Neural progenitor cell (in vitro differentiated cells): ENCODE measurements around the gene PPIL1. TPM values are rescaled to one million over a fixed set of nuclear protein-coding genes. Genes with fewer than 3 reads are reported as not detected.

Experiments used
- DNase-seq: peaks from one replicate; pipeline ENCODE4 v3.0.0-alpha.2; 2016; ENCODE audit warnings: low spot score
- H2AFZ ChIP-seq: fragments of 200-600 bp; sonication (generic); replicated peaks from 2 replicates; pipeline ENCODE4 v1.6.1; 2016; ENCODE audit warnings: antibody characterized with exemption
- H3F3A ChIP-seq: fragments of 200-600 bp; sonication (generic); 2 replicates; pipeline ENCODE4 v1.6.1; 2016; ENCODE audit warnings: antibody characterized with exemption, low read depth
- H3K27ac ChIP-seq: fragments of 200-600 bp; sonication (generic); 2 replicates; pipeline ENCODE4 v1.5.1; 2016; ENCODE audit warnings: mild to moderate bottlenecking
- H3K27me3 ChIP-seq: fragments of 200-600 bp; sonication (generic); 2 replicates; pipeline ENCODE4 v1.6.1; 2016; ENCODE audit warnings: mild to moderate bottlenecking, moderate library complexity
- H3K36me3 ChIP-seq: fragments of 200-600 bp; sonication (generic); 2 replicates; pipeline ENCODE4 v1.5.1; 2016
- H3K4me1 ChIP-seq: fragments of 200-600 bp; sonication (generic); 2 replicates; pipeline ENCODE4 v1.6.1; 2016; ENCODE audit warnings: mixed run types
- H3K4me2 ChIP-seq: fragments of 200-600 bp; sonication (generic); 2 replicates; pipeline ENCODE4 v1.6.1; 2016
- H3K4me3 ChIP-seq: fragments of 200-600 bp; sonication (generic); 2 replicates; pipeline ENCODE4 v1.5.1; 2016
- H3K79me2 ChIP-seq: fragments of 200-600 bp; sonication (generic); 2 replicates; pipeline ENCODE4 v1.6.1; 2016; ENCODE audit warnings: low read depth
- H3K9ac ChIP-seq: fragments of 200-600 bp; sonication (generic); 2 replicates; pipeline ENCODE4 v1.6.1; 2016
- H3K9me3 ChIP-seq: fragments of 200-600 bp; sonication (generic); 2 replicates; pipeline ENCODE4 v1.5.1; 2016; ENCODE audit warnings: low read depth
- H4K20me1 ChIP-seq: fragments of 200-600 bp; sonication (generic); 2 replicates; pipeline ENCODE4 v1.6.1; 2016; ENCODE audit warnings: low read depth
- H3K27ac Mint-ChIP-seq: 3 replicates; pipeline ENCODE4 v1.8.0; 2021; ENCODE audit warnings: mixed read lengths
- H3K27me3 Mint-ChIP-seq: 2 replicates; pipeline ENCODE4 v1.8.0; 2022; ENCODE audit warnings: low read depth, mild to moderate bottlenecking, inconsistent platforms, moderate library complexity, mixed read lengths; ENCODE audit not compliant: insufficient read depth
- H3K36me3 Mint-ChIP-seq: 3 replicates; pipeline ENCODE4 v1.8.0; 2021; ENCODE audit warnings: mixed read lengths
- H3K4me1 Mint-ChIP-seq: 3 replicates; pipeline ENCODE4 v1.8.0; 2021; ENCODE audit warnings: mixed read lengths
- H3K4me3 Mint-ChIP-seq: 3 replicates; pipeline ENCODE4 v1.8.0; 2021; ENCODE audit warnings: mild to moderate bottlenecking, moderate library complexity, mixed read lengths
- H3K9me3 Mint-ChIP-seq: 3 replicates; pipeline ENCODE4 v1.8.0; 2020; ENCODE audit warnings: mixed read lengths
- CTCF ChIP-seq: fragments of 200-600 bp; sonication (generic); IDR thresholded peaks from 2 replicates; pipeline ENCODE4 v1.5.1; 2017; ENCODE audit warnings: antibody characterized with exemption, mild to moderate bottlenecking
- EZH2 ChIP-seq: fragments of 200-600 bp; sonication (generic); IDR thresholded peaks from 2 replicates; pipeline ENCODE4 v1.6.1; 2017; ENCODE audit warnings: antibody characterized with exemption, mild to moderate bottlenecking, moderate library complexity
- EZH2phosphoT487 ChIP-seq: fragments of 200-600 bp; sonication (generic); IDR thresholded peaks from 2 replicates; pipeline ENCODE4 v1.6.1; 2017; ENCODE audit warnings: antibody characterized with exemption
- total RNA-seq: library from RNA; depleted of rRNA; stranded (reverse); fragments of >200 nt; gene quantifications from 2 replicates; pipeline ENCODE4 v1.2.3, GENCODE V29; 2015; ENCODE audit warnings: low replicate concordance

Gene PPIL1
- total RNA-seq, 1 donor from 2014 or later, result 93.1 TPM

GRCh38 chr6:36841756-36842155 is 32.8 kb downstream of the PPIL1 start:
- Mint-ChIP-seq H3K4me3 (no peak overlapping the region), H3K27me3 (peaks cover 50% of the 10 kb centered on the region), H3K9me3 (peaks cover 4% of the 10 kb centered on the region), H3K27ac (no peak overlapping the region), H3K36me3 (no peaks in the 10 kb centered on the region), H3K4me1 (peaks cover 17% of the 10 kb centered on the region)
- Histone ChIP-seq H3K27me3 (peaks cover 70% of the 10 kb centered on the region), H3K4me1 (peaks cover 16% of the 10 kb centered on the region), H3F3A (peaks cover 9% of the 10 kb centered on the region), H3K4me2 (no peak overlapping the region), H3K36me3 (no peaks in the 10 kb centered on the region), H4K20me1 (peaks cover 12% of the 10 kb centered on the region), H3K9ac (no peak overlapping the region), H2AFZ (no peak overlapping the region), H3K9me3 (no peaks in the 10 kb centered on the region), H3K4me3 (no peak overlapping the region), H3K79me2 (no peaks in the 10 kb centered on the region), H3K27ac (no peak overlapping the region)
- TF ChIP-seq EZH2phosphoT487, result no peak
- no peak for TF ChIP-seq EZH2
- no peak for TF ChIP-seq CTCF
- DNase-seq, result no peak

DNA sequence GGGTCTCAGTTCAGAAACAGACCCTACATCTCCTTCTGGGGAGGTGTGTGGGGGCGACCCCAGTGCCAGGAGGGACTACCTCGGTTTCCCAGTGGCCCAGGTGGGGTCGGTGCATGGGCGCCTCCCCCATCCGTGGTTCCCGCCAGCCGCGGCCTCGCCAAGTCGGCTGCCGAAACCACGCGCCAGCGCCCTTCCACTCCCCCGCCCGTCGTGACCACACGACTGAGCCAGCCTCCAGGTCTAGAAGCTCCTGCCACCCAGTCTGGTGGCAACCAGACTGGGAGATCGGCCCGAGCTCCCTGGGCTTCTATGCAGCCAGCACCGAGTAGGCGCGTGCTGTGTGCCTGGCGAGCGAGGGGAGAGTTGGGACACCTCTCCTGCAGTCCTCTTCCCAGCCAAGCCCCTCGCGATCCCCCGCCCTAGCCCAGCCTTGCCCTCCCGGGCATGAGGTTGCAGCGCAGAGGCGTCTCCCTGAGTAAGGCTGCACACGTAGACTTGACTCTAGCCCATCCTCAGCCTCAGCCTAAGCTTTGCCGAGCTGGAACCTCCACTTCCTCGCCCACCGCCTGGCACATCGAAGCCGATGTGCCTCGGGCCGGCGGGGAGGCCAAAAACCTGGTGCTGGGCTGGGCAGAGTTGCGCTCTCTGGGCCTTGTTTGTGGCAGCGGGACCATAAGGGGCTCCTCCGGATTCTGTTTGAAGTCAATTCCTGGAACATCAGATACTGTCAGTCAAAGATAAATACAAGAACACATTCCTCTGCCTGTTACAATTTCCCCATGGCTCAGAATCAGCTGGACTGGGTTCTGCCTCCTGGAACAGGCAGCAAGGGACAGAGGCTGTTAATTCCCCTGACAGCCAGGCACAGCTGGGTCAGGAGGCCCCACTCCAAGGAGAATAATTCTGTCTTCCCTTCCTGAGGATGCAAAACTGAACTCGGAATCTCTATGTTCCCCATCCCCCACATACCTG is 33.9 kb downstream of the PPIL1 start:
- no peaks in the 10 kb centered on the region for H3K36me3 Mint-ChIP-seq
- Histone ChIP-seq H3K4me3 (peak overlapping the region; percentile 64), H2AFZ (peak overlapping the region; percentile 59), H3K9me3 (no peaks in the 10 kb centered on the region), H3F3A (peaks cover 9% of the 10 kb centered on the region), H3K27ac (no peak overlapping the region), H3K4me2 (peak overlapping the region; percentile 95), H3K9ac (no peak overlapping the region), H3K4me1 (peaks cover 16% of the 10 kb centered on the region), H3K27me3 (peaks cover 81% of the 10 kb centered on the region), H3K36me3 (no peaks in the 10 kb centered on the region), H3K79me2 (no peaks in the 10 kb centered on the region), H4K20me1 (peaks cover 12% of the 10 kb centered on the region)
- H3K4me1 Mint-ChIP-seq, result peaks cover 14% of the 10 kb centered on the region
- TF ChIP-seq EZH2 (peak; percentile 82), CTCF (no peak), EZH2phosphoT487 (peak; percentile 58)
- H3K27me3 Mint-ChIP-seq, result peaks cover 54% of the 10 kb centered on the region
- DNase-seq, result peak; percentile 55
- H3K9me3 Mint-ChIP-seq, result peaks cover 4% of the 10 kb centered on the region
- H3K27ac Mint-ChIP-seq, result no peak overlapping the region
- H3K4me3 Mint-ChIP-seq, result peak overlapping the region; percentile 85

DNA sequence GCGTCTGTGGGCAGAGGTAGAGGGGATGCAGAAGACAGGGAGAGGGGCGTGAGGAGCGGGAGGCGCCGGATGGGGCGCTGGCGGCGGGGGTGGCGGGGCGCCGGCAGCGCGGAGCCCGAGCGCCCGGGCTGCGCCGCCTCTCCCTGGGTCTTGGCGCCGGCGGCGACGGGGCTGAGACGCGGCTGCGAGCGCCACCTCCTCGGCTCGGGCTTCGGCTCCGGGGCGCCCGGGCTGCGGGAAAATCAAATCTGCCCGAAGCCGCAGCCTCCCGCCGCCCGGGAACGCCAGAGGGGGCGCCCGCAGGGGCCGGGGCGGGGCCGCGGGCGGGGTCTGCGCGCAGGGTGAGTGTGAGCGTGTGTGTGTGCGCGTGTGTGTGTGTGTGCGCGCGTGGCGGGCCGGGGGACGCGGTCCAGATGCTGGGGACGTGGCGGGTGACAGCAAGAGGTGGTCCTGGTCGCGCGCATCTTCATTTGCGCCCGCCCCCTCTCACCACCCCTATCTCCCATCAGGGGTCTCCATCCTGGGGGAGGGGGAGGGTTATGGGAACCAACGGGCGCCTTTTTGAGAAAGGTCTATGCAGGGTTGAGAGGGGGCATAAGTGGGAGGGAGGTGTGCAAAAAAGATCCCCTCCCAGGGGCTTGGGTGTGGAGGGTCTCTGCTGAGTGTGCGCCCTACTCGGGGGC is 34.7 kb downstream of the PPIL1 start:
- Histone ChIP-seq H3K36me3 (no peaks in the 10 kb centered on the region), H3K4me3 (peak overlapping the region; percentile 64), H3K27ac (no peak overlapping the region), H3K79me2 (no peaks in the 10 kb centered on the region), H3K9ac (no peak overlapping the region), H3K9me3 (no peaks in the 10 kb centered on the region), H4K20me1 (peaks cover 15% of the 10 kb centered on the region), H2AFZ (peak overlapping the region; percentile 80), H3F3A (peaks cover 15% of the 10 kb centered on the region), H3K4me2 (peak overlapping the region; percentile 95), H3K27me3 (peaks cover 89% of the 10 kb centered on the region), H3K4me1 (peaks cover 16% of the 10 kb centered on the region)
- TF ChIP-seq EZH2phosphoT487 (no peak), CTCF (peak; percentile 52)
- H3K4me1 Mint-ChIP-seq, result peaks cover 18% of the 10 kb centered on the region
- H3K4me3 Mint-ChIP-seq, result peak overlapping the region; percentile 85
- H3K27ac Mint-ChIP-seq, result no peak overlapping the region
- peaks cover 53% of the 10 kb centered on the region for H3K27me3 Mint-ChIP-seq
- H3K9me3 Mint-ChIP-seq, result peaks cover 4% of the 10 kb centered on the region
- peak; percentile 77 for DNase-seq
- no peaks in the 10 kb centered on the region for H3K36me3 Mint-ChIP-seq
